ENCODE measurements around the gene MKLN1.
"Not testable (repeated sequence)": the region's sequence is repeated elsewhere in the genome, so short reads cannot be mapped to it uniquely, and the experiment has no call there.

The MKLN1 gene

DNA sequence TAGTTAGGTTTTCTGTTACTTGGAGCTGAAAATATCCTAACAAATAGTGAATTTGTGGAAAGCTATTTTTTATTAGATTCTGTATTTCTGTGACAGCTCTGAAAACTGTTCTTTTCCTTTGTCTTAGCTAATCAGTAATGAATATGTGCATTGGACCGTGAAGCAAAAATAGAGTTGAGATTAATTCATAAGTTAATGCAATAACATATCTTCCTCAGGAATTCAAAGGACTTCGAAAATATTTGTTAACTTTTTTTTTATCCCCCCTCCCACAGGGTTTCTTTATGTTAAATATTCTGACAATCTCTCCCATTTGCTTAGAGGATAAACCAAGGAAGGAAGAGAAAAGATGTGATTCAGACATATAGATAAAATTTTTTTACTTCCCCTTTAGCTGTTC is 127.3 kb downstream of the MKLN1 start:
- DNase-seq (ENCODE audit: extremely low read depth, low read depth), result no peak
- TF ChIP-seq CTCF (IDR thresholded peaks at IDR 0.05; ENCODE audit: low read depth, low read length, missing control alignments), result no peak
- H3K4me3 ChIP-seq (replicated peaks; ENCODE audit: low read depth, low read length), result no peak overlapping the region

GRCh38 chr7:131455546-131455945 is 127.9 kb downstream of the MKLN1 start:
- TF ChIP-seq CTCF (IDR thresholded peaks at IDR 0.05; ENCODE audit: low read depth, low read length, missing control alignments), result no peak

DNA sequence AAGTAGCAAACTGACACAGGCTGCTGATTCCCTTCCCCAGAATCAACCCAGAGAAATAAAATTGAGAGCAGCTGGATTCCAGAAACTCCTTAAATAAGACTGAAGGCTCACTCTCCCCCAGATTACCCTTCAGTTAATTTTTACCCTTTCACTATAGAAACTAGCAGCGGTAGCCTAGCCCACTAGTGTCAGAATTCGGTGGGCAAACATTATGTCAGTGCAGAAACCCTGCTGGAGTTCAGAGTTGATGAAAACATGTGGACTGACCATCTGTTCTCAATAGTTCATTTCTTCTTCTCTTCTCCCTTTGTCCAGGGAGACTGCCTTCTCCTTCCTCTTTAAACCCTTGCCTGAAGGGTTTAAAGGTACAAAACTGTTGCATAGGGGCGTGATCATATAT is 128.7 kb downstream of the MKLN1 start:
- no peak for TF ChIP-seq CTCF (IDR thresholded peaks at IDR 0.05; ENCODE audit: low read depth, low read length, missing control alignments)
- DNase-seq (ENCODE audit: extremely low read depth, low read depth), result no peak
- H3K4me3 ChIP-seq (replicated peaks; ENCODE audit: low read depth, low read length), result no peak overlapping the region

More at GRCh38 chr7:131455546-131455945, 127.9 kb downstream of the MKLN1 start:
- H3K4me3 ChIP-seq (replicated peaks; ENCODE audit: low read depth, low read length), result no peak overlapping the region
- DNase-seq (ENCODE audit: extremely low read depth, low read depth), result no peak

DNA sequence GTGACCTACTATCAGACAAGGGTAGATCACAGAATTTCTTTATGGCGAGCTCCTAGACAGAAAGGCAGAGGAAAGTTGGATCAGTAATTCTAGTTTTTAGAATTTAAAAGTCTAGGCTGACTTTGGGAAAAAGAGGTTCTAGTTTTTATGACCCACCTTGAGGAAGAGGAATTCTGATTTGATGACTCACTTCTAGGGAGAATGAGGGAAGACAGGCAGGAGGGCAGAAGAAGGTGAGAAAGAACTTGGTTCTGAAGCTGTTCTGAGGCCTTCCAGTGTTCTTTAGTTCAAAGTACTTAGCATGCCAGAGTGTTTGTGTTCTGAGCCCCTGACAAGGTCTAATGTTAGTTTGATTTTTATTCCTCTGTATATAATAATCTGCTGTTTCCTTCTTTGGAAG is 131.6 kb downstream of the MKLN1 start:
- H3K4me3 ChIP-seq (replicated peaks; ENCODE audit: low read depth, low read length), result no peak overlapping the region
- DNase-seq (ENCODE audit: extremely low read depth, low read depth), result no peak
- no peak for TF ChIP-seq CTCF (IDR thresholded peaks at IDR 0.05; ENCODE audit: low read depth, low read length, missing control alignments)

DNA sequence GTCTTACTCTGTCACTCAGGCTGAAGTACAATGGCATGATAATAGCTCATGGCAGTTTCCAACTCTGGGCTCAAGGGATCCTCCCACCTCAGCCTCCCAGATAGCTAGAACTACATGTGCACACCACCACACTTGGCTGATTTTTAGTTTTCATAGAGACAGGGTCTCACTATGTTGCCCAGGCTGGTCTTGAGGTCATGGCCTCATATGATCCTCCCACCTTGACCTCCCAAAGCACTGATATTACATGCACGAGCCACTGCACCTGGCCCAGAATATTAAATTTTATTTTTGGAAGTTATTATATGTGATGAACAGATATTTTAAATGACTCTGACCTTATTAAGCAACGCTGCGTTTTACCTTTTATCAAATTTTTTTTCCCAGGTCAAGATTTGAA is 134.4 kb downstream of the MKLN1 start:
- DNase-seq (ENCODE audit: extremely low read depth, low read depth), result no peak
- H3K4me3 ChIP-seq (replicated peaks; ENCODE audit: low read depth, low read length), result no peak overlapping the region

GRCh38 chr7:131462715-131463114 is 135.0 kb downstream of the MKLN1 start:
- H3K4me3 ChIP-seq (replicated peaks; ENCODE audit: low read depth, low read length); DNase-seq (ENCODE audit: extremely low read depth, low read depth): not testable (repeated sequence)

More for the DNA sequence above, 134.4 kb downstream of the MKLN1 start:
- TF ChIP-seq CTCF (IDR thresholded peaks at IDR 0.05; ENCODE audit: low read depth, low read length, missing control alignments), result no peak

GRCh38 chr7:131466735-131467365 is 139.2 kb downstream of the MKLN1 start:
- no peak for DNase-seq (ENCODE audit: extremely low read depth, low read depth)
- TF ChIP-seq CTCF (IDR thresholded peaks at IDR 0.05; ENCODE audit: low read depth, low read length, missing control alignments), result no peak
- H3K4me3 ChIP-seq (replicated peaks; ENCODE audit: low read depth, low read length), result no peak overlapping the region

Data from HFF-Myc (cell line).